Right ventricle myocardium superior (tissue), 1 donor: ENCODE results near the gene C3orf18. TPM values are rescaled to one million over a fixed set of nuclear protein-coding genes. Genes with fewer than 3 reads are reported as not detected.

Source experiments
- ATAC-seq: fragments of 200-7000 bp; cut with Tn5 transposase; one replicate; pipeline ENCODE4 v1.9.1; 2020; ENCODE audit warnings: mild to moderate bottlenecking; ENCODE audit not compliant: poor library complexity
- DNase-seq: peaks from one replicate; pipeline ENCODE4 v3.0.0-alpha.2; 2020
- intact Hi-C: fragments of 100-400 bp; cut with DNase I; formaldehyde crosslinking; loops from one replicate; pipeline ENCODE4 v1.11.2; 2022
- total RNA-seq: library from RNA; stranded (reverse); fragmentation: NEBNext Ultra II Directional; extraction: Animal tissue kit (Norgen Biotek cat#: 25700); gene quantifications from one replicate; pipeline ENCODE4 v1.2.1, GENCODE V29; 2021
- donor health status: DM: no; HTN: yes; CAD: no; lungs with severe emphysema.

C3orf18 gene
- total RNA-seq, 1 donor from 2014 or later, result 53.1 TPM

DNA sequence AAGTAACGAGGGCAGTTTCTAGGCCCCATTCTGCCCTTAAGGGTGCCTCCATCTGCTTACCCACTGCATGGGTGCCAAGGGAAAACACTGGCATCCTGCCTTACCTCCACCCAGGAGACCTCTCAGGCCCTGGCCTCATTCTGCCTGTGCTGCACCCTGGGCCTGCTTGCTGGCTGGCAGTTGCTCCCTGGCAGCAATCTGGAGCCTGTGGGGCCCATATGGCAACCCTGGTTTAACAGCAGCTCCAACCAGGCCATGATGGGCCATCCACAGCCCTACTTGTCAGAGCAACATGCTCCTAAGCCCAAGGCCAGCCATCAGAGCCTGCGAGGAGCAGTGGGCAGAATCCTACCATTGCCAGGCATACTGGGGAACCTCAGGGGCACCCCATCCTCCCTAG is 3.7 kb downstream of the C3orf18 start:
- intact Hi-C loops, result no loop called here
- DNase-seq (no peak), ATAC-seq (no peak)

- ATAC-seq (no peak), DNase-seq (no peak)
- intact Hi-C loops, result no loop called here
Measured at GRCh38 chr3:50562861-50563260, 4.7 kb downstream of the C3orf18 start.

DNA sequence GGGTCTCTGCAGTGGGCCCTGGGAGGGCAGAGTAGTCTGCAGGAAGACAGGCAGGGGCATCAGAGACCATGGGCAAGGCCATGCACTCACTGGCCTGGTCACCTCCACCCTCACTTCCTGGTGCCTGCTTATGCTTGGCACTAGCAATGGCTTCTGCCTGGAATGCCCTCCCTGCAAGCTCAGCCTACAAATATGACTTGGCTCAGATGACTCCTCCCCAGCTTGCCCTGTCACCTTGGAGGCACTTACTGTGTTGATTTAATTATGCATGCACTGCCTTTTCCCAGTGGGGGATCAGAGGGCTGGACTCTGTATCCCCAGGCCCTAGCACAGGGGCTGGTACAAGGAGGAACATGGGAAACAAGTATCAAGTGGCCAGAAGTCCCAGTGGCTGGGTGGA is 7.8 kb downstream of the C3orf18 start:
- intact Hi-C loops, result no loop called here
- ATAC-seq, result peak; percentile 68
- no peak for DNase-seq

DNA sequence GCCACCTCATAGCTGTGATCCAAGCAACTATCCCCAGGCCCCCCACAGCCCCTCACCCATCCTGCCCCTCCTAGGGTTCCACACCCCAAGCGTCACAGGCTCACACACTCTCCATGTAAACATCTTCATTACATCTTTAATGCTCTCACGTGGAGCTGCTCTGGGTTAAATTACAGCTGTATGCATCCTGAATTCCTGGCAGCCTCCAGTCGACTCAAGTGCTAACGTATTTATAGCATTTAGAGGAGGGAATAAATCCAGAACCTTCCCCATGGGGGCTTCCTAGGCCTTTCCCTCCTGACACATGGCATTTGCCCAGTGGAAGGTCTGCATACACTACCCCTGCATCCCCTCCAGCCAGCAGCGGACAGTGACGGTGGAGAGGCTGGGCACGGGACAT is 9.6 kb downstream of the C3orf18 start:
- no peak for DNase-seq
- ATAC-seq, result no peak
- intact Hi-C loops, result no loop called here

- ATAC-seq, result no peak
- intact Hi-C loops, result no loop called here
- no peak for DNase-seq
Measured at GRCh38 chr3:50557106-50557505, 10.4 kb downstream of the C3orf18 start.

DNA sequence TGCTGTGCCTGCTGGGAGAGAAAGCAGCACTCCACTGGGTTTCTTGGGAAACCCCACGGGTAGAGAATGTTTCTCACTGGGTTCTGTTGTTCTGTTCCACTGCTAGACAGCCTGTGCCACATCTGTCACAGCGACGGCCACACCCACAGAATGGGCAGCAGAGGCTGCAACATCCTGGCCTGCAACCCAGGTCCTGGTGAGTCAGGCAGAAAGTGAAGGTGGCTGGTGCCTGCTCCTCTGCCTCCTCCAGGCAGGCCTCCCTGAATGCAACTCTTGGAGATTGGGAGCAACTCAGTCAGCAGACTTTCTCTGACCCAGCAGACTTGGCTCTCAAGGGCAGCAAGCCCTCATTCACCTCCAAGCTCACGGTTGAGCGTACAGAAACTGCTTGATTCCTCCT is 13.0 kb downstream of the C3orf18 start:
- intact Hi-C loops, result no loop called here
- ATAC-seq (no peak), DNase-seq (no peak)

GRCh38 chr3:50552598-50552997 is 14.9 kb downstream of the C3orf18 start:
- no peak for DNase-seq
- ATAC-seq, result no peak
- intact Hi-C loops, result no loop called here

DNA sequence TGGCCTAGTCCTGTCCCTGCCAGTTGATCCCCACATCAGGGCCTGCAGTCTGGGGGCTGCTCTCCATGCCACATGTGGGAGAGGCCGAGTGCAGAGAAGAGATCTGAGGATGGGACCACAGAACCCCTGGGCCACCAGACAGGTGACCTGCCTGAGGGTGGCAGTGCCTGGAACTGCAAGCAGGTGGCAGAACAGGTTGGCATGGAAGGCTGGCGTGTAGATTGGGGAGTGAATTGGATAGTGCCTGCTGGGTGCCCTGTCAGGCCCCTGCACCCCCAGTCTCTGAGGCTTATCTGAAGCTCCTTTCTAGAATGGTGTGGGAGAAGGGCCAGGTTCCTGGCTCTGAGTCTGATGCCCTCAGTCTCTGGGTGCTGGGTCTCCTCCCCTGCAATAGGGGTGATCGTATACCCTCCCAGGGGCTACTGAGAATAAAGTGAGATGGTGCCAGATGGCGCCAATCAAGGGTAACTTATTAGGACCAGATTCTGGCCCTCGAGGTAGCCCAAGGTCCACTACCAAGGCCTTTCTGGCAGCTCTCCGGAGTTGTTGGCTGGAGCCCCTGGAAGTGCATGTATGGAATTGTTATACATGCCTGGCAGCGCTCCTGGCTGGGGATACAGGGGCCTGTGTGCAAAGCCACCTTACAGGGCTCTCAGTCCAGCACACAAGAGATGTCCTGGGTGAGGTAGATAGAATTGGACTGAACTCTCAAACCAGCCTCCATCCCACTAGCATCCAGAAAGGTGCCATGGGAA is 15.7 kb downstream of the C3orf18 start:
- DNase-seq, result no peak
- no peak for ATAC-seq
- intact Hi-C loops, result no loop called here

DNA sequence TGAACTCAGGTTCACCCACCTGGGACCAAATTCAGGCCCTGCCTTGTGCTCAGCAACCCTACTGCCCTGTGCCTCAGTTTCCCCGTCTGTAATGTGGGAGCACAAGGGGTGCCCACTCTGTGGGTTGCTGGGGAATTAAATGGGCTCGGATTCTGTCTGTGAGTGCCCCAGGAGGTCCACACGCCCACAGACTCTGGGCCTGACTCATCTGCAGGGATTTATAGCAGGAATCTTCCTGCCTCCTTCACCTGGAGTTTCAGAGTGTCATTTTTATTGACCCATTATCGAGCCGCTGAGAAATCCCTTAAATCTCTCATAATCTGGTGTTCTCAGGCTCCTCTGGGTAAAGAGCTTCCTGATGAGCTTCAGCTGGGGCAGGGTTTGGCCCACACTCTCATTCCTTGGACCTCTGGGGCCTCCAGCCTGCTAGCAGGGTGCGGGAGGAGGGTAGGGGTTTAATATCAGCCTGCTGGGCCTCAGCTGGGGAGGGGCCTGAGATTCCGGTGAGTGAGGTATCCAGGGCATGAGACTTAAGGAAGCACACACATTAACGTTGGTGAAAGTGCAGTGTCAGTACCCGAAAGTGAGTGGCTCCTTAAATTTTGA is 16.4 kb downstream of the C3orf18 start:
- DNase-seq (no peak), ATAC-seq (no peak)
- intact Hi-C loops, result no loop called here

DNA sequence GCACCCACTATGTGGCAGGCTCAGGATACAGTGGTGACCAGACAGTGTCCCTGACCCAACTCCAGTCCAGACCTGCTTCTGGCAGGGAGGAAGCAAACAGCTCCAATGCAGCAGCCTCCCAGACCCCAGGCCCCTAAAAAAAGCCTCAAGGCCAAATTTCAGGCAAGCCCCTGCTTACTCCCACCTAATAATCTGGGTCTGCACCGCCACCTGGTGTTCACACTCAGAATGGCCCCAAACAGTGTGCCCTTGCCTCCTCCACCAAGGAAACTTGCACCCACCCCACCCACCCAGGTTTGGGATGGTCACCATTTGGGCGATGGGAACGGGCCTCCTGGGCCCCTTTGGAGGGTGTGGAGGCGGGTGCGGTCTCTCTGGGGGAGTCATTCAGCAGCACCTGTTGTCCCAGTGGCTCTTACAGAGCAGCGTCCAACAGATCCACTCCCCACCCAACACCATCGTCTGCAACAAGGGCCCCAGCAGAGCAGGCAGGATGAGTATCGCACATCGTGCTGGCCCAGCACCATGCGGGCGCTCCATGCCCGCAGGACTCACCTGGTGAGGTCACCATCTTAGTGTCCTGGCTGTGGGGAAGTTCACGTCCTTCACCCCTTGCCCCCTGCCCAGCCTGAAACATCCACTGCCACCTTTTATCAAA is 17.3 kb downstream of the C3orf18 start:
- peak; percentile 71 for DNase-seq
- intact Hi-C loops, result no loop called here
- ATAC-seq, result peak; percentile 75

- no peak for DNase-seq
- ATAC-seq, result no peak
- intact Hi-C loops, result no loop called here
Measured at GRCh38 chr3:50549226-50549625, 18.3 kb downstream of the C3orf18 start.

- intact Hi-C loops, result no loop called here
- ATAC-seq, result no peak
- DNase-seq, result no peak
Measured at GRCh38 chr3:50545781-50546180, 21.8 kb downstream of the C3orf18 start.

DNA sequence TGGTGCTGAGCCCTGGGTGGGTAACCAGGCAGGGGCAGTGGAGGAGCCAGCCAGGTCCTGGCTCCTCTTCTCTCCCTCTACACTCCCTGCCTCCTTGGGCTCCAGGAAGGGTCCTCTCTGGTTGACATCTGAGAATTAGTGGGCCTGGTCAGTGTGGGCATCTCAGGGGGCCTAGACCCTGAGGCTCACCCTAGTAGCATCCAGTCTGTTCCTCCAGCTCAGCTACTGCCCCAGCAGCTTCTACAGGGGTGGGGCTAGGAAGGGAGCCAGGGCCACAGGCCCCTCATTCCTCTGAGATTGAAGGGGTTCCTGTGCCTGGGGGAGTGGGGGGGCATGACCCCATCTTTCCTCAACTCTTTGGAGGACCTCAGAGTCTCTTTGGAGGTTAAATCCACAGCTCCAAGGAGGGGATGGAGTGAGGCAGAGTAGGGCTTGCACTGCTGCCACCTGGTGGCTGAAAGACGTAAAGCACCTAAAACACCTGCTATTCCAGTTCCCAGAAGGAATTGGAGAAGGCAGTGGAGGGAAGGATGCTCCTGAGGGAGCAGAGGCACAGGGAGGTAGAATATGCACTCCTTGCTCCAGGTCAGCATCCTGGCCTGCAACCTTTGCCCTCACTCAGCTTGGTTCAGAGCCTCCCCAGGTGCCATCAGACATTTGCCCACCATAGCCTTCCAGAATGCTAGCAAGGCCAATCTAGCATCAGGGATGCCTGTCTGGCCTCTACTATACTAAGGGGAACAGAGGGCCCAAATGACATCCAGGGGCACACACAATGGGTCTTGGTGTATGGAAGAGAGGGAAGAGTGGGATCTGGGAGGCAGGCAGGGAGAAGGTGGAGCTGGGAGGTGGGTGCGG is 25.1 kb downstream of the C3orf18 start:
- peak; percentile 85 for ATAC-seq
- intact Hi-C loops, result loop anchor here (1.0 to 5.0 kb wide), 2 partner anchors 106 to 195 kb away; partner anchors contain the start of gene ZMYND10
- peak; percentile 76 for DNase-seq

DNA sequence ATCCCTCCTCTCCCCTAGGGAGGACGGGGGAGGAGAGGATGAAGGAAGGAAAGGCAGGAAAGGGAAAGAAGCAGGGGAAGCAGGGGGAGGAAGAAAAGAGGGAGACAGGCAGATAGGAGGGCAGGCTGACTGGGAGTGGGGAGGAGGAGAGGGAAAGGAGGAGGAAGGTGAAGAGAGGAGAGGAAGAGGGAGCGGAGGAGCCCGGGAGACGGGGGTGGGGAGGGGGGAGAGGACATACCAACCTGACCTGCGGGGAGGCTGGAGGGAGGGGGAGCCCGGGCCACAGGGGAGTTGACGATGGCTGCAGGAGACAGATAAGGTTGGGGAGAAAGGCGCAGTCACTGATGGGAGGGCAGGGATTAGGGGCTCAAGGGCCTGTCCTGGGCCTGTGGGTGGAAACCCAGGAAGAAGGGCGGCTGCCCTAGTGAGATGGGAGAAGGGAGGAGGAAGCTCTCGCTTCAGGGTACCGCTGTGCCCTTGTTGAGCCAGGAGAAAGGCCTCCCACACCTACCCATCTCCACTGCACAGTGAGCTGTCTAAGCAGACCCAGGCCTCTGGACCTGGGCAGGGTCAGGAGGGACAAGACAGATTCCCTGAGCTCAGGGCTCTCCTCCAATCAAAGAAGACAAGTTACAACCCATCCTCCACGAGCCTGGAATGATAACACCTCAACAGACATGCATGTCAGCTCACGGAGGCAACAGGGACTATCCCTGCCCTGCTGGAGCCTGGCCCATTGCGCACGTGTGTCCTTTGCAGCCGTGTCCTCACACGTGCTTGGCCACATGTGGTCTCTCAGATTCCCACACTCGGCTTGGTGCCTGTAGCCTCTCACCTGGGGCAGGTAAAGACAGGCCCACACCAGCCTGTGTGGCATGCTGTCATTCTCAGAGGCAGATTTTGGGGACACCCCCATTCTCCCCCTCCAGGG is 27.9 kb downstream of the C3orf18 start:
- DNase-seq (no peak), ATAC-seq (no peak)
- intact Hi-C loops, result loop anchor here (5.0 kb wide), 1 partner anchor 192 kb away; the partner anchor contains the start of gene ZMYND10

GRCh38 chr3:50537421-50538129 is 30.0 kb downstream of the C3orf18 start:
- intact Hi-C loops, result no loop called here
- DNase-seq (no peak), ATAC-seq (no peak)

DNA sequence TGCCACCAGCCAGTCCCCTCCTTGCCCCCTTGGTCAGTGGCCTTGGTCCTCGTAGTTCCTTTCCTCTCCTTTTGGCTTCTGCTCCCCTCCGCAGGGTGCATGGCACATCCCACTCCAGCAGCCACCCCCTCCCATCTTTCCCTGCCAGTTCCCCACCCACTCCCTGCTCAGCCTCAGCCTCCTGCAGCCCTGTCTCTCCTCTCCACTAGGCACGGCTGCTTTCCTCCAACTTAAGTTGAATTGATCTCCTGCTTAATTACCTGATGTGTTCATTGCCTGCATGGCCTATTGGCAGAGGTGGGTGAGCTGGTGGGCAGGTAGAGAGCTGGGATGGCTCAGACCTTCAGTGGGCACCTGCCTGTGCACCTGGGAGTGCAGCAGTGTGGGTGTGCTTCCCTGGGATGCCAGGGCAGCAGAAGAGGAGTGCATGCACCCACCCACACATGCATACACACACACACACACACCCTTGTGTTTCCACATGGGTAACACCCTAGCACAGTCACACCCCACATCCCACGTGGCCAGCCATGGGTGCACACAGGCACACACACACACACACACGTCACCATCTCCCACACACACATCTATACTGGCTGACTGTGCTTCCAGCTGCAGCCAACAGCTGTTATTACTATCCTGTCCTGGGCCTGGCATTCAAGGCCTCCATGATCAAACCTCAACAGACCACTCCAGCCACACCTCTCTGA is 30.9 kb downstream of the C3orf18 start:
- ATAC-seq (no peak), DNase-seq (no peak)
- intact Hi-C loops, result no loop called here
